ENCODE data around the gene PRKD2. TPM values are rescaled to one million over a fixed set of nuclear protein-coding genes. Genes with fewer than 3 reads are reported as not detected.

Gene PRKD2
- total and polyA plus RNA-seq, 8 donors = 13.8 to 90.3 (median 21.0) TPM

DNA sequence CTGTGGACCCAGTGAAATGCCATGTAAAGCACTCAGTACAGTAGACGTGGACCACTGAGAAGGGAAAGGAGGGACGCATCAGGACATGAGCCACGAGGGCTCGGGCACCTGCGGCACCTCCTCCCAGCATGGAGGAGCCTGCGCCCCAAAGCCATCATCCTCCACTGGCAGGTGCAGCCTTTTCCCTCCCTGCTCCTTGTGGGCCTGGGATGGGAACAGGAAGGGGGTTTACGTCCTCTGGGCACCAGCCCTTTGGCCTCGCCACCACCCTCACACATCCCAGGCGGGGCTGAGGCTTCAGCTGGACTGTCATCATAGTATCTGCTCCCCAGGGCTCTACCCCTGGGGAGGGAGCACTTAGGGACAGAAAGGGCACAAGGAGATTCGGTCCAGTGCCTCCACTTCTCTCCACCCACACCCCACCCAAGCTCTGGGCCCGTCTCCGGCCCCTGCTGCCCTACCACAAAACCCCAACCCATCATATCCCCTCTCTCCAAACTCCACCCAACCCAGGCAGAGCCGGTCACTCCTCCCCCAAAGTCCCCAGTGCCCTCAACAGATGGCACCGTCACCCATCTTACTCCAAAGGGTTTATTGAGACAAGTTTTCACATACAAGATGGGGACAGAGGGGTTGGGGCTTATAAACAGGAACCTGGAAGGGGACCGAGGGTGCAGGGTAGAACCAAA, 2.2 kb upstream of the PRKD2 start:
- no peak overlapping the region for H3K4me3 ChIP-seq
- ATAC-seq = no peak
- intact Hi-C loops (cut with DNase I) = no loop called here
- H3K36me3 ChIP-seq = peaks cover 6 to 30% (median 29%) of the 10 kb centered on the region in 3 donors
- FAIRE-seq = no peak
- 84 to 88% methylated on average over 15 of the region's 15 CpGs for WGBS, 2 donors
- DNase-seq = no peak
- TF ChIP-seq, protein P1, sequence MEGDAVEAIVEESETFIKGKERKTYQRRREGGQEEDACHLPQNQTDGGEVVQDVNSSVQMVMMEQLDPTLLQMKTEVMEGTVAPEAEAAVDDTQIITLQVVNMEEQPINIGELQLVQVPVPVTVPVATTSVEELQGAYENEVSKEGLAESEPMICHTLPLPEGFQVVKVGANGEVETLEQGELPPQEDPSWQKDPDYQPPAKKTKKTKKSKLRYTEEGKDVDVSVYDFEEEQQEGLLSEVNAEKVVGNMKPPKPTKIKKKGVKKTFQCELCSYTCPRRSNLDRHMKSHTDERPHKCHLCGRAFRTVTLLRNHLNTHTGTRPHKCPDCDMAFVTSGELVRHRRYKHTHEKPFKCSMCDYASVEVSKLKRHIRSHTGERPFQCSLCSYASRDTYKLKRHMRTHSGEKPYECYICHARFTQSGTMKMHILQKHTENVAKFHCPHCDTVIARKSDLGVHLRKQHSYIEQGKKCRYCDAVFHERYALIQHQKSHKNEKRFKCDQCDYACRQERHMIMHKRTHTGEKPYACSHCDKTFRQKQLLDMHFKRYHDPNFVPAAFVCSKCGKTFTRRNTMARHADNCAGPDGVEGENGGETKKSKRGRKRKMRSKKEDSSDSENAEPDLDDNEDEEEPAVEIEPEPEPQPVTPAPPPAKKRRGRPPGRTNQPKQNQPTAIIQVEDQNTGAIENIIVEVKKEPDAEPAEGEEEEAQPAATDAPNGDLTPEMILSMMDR (IDR thresholded peaks at IDR 0.05) = no peak
- H3K27ac ChIP-seq = no peak overlapping the region
- H3K4me1 ChIP-seq = peaks cover 8 to 13% (median 10%) of the 10 kb centered on the region in 3 donors
- no peaks in the 10 kb centered on the region for H3K27me3 ChIP-seq
- H3K9me3 ChIP-seq = no peaks in the 10 kb centered on the region

GRCh38 chr19:46718157-46718933, 1.4 kb upstream of the PRKD2 start:
- Histone ChIP-seq H3K4me3 (peak overlapping the region in 1 of 4 donors; percentile 58), H3K9me3 (no peaks in the 10 kb centered on the region), H3K36me3 (peaks cover 6 to 27% (median 24%) of the 10 kb centered on the region in 3 donors), H3K4me1 (peaks cover 8 to 13% (median 10%) of the 10 kb centered on the region in 3 donors), H3K27me3 (no peaks in the 10 kb centered on the region), H3K27ac (peak overlapping the region in 3 of 4 donors; percentile 41 to 66 (median 55))
- ATAC-seq (peak in 2 of 4 donors; percentile 5 to 11), FAIRE-seq (no peak), DNase-seq (peak in 2 of 6 donors; percentile 40 to 56)
- intact Hi-C loops (cut with DNase I) = no loop called here
- TF ChIP-seq, protein P1 (IDR thresholded peaks at IDR 0.05) = no peak
- 53 to 60% methylated on average over 17 of the region's 17 CpGs for WGBS, 2 donors

- Histone ChIP-seq H3K27me3 (no peaks in the 10 kb centered on the region), H3K27ac (peak overlapping the region; percentile 55 to 91 (median 62)), H3K4me1 (peaks cover 8 to 13% (median 10%) of the 10 kb centered on the region in 3 donors), H3K36me3 (peaks cover under 1 to 22% (median 21%) of the 10 kb centered on the region in 3 donors), H3K9me3 (no peaks in the 10 kb centered on the region), H3K4me3 (peak overlapping the region; percentile 40 to 74 (median 64))
- FAIRE-seq (no peak), ATAC-seq (peak in 3 of 4 donors; percentile 0 to 2 (median 1)), DNase-seq (no peak)
- TF ChIP-seq, protein P1 (IDR thresholded peaks at IDR 0.05) = no peak
- intact Hi-C loops (cut with DNase I) = no loop called here
- 12 to 15% methylated on average over 9 of the region's 9 CpGs for WGBS, 2 donors
These were observed 816 bp upstream of the PRKD2 start for GRCh38 chr19:46717716-46718143.

DNA sequence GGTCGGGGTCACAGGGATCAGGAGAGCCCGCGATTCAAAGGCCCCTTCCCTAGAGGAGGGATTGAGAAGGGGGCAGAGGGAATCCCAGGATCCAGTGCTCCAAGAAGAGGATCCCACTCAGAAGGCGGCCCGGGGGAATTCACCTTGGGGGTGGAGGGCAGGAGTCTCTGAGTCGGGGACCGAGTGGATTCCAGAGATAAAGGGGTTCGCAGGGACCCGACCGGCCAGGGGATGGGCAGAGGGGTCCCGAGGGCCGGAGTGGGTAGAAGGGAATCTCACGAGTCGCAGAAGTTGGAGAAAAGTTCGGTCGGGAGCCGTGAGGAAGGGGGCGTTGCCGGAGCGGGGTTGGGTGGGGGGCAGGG, 261 bp downstream of the PRKD2 start:
- intact Hi-C loops (cut with DNase I) = no loop called here
- peak overlapping the region; percentile 55 to 91 (median 62) for H3K27ac ChIP-seq
- DNase-seq = peak in 1 of 6 donors; percentile 25
- peaks cover 0 to 11% (median 10%) of the 10 kb centered on the region in 3 donors for H3K36me3 ChIP-seq
- H3K4me1 ChIP-seq = peaks cover 8 to 13% (median 10%) of the 10 kb centered on the region in 3 donors
- 0% methylated on average over 16 to 20 of the region's 20 CpGs for WGBS, 2 donors
- TF ChIP-seq, protein P1 (IDR thresholded peaks at IDR 0.05) = no peak
- peak overlapping the region; percentile 40 to 74 (median 64) for H3K4me3 ChIP-seq
- no peak for FAIRE-seq
- H3K27me3 ChIP-seq = no peaks in the 10 kb centered on the region
- H3K9me3 ChIP-seq = no peaks in the 10 kb centered on the region
- peak in 1 of 4 donors; percentile 3 for ATAC-seq
